Panc1 (cell line): ENCODE results near the gene POU1F1. TPM values are rescaled to one million over a fixed set of nuclear protein-coding genes. Genes with fewer than 3 reads are reported as not detected.
A peak's percentile ranks its signal among the peaks of the same experiment; 100 is the strongest.

Experiments used
- ATAC-seq: fragments of 200-7000 bp; cut with Tn5 transposase; 2 replicates; pipeline ENCODE4 v1.9.1; 2020; ENCODE audit warnings: mild to moderate bottlenecking, moderate library complexity
- BruUV-seq: library from RNA; stranded (reverse); fragments of 400-500 nt; replicated peaks from 2 replicates; lab custom pipeline; 2021; lab: Mats Ljungman, UMichigan
- CTCF ChIA-PET: fragments of 300-600 bp; sonication (Branson Sonifier 250); formaldehyde crosslinking; loops from one replicate; lab custom pipeline; 2022; ENCODE audit warnings: antibody characterized with exemption; lab: Charles Lee
- POLR2A ChIA-PET: fragments of 300-600 bp; sonication (Branson Sonifier 250); formaldehyde crosslinking; loops from one replicate; lab custom pipeline; 2022; ENCODE audit warnings: antibody characterized with exemption; lab: Charles Lee
- DNase-seq: peaks from one replicate; pipeline ENCODE4 v3.0.0-alpha.2; 2010; ENCODE audit warnings: low read depth, low spot score
- H3K27ac ChIP-seq: 2 replicates; pipeline ENCODE4 v1.5.1; 2011; ENCODE audit warnings: mild to moderate bottlenecking, low read length, inconsistent platforms
- H3K27me3 ChIP-seq: fragments of 200-500 bp; sonication (Bioruptor generic); 2 replicates; pipeline ENCODE4 v1.6.0; 2014; ENCODE audit warnings: low read length, inconsistent platforms; ENCODE audit not compliant: control insufficient read depth, insufficient read depth
- H3K36me3 ChIP-seq: fragments of 200-500 bp; sonication (Bioruptor generic); 2 replicates; pipeline ENCODE4 v1.5.1; 2014; ENCODE audit warnings: inconsistent platforms, mild to moderate bottlenecking, low read length, moderate library complexity; ENCODE audit not compliant: control insufficient read depth, insufficient read depth
- H3K4me1 ChIP-seq: 2 replicates; pipeline ENCODE4 v1.5.1; 2011; ENCODE audit warnings: inconsistent platforms, mild to moderate bottlenecking, low read length, moderate library complexity; ENCODE audit not compliant: control insufficient read depth, insufficient read depth
- H3K4me3 ChIP-seq, 2 experiments: 2 replicates each; pipeline ENCODE4 v1.5.1; 2011 to 2012; ENCODE audit warnings: low read depth in 2 of 2, low read length in 2 of 2, mild to moderate bottlenecking in 2 of 2, inconsistent platforms in 1 of 2, moderate library complexity in 1 of 2
- H3K9me3 ChIP-seq: fragments of 200-500 bp; sonication (Bioruptor generic); 2 replicates; pipeline ENCODE4 v1.5.1; 2014; ENCODE audit warnings: low read depth, mild to moderate bottlenecking, inconsistent platforms, low read length, moderate library complexity; ENCODE audit not compliant: control insufficient read depth, insufficient read depth
- CTCF ChIP-seq: fragments of 450-650 bp; IDR thresholded peaks from 2 replicates; pipeline ENCODE4 v1.5.1; 2017; ENCODE audit warnings: mild to moderate bottlenecking
- POLR2AphosphoS5 ChIP-seq: IDR thresholded peaks from 2 replicates; pipeline ENCODE4 v1.6.1; 2012; ENCODE audit warnings: mild to moderate bottlenecking, low read depth, low read length, moderate library complexity
- SIN3A ChIP-seq: IDR thresholded peaks from 2 replicates; pipeline ENCODE4 v1.6.1; 2012; ENCODE audit warnings: low read depth, mild to moderate bottlenecking, low read length, moderate library complexity, borderline replicate concordance; ENCODE audit not compliant: insufficient read depth
- TCF7L2 ChIP-seq: IDR thresholded peaks from 2 replicates; pipeline ENCODE4 v1.6.1; 2011; ENCODE audit warnings: mild to moderate bottlenecking, low read depth, low read length, inconsistent platforms
- in situ Hi-C: cut with HindIII; loops from 2 replicates; pipeline ENCODE4 v1.10.0; 2016; ENCODE audit warnings: low sequenced_read_pairs, low pct_unique_long_range_greater_than_20kb
- intact Hi-C: fragments of 100-400 bp; cut with micrococcal nuclease; formaldehyde crosslinking; loops from one replicate; pipeline ENCODE4 v1.10.0; 2022; ENCODE audit not compliant: unreplicated experiment
- total RNA-seq: library from RNA; stranded (reverse); gene quantifications from one replicate; pipeline ENCODE4 v1.2.1, GENCODE V29; 2021; ENCODE audit not compliant: unreplicated experiment
- TF ChIP-seq, protein P1 (sequence below), 2 experiments: IDR thresholded peaks; 2 replicates each; pipeline ENCODE4 v1.6.1; 2011 to 2012; ENCODE audit warnings: low read depth in 2 of 2, control low read depth in 1 of 2, low read length in 1 of 2, mild to moderate bottlenecking in 1 of 2, moderate library complexity in 1 of 2; ENCODE audit not compliant: insufficient read depth in 1 of 2

Gene POU1F1
- total RNA-seq, 1 experiment from 2014 or later = not detected

- no peaks in the 10 kb centered on the region for H3K36me3 ChIP-seq
- H3K4me3 ChIP-seq = no peak overlapping the region
- ATAC-seq (no peak), DNase-seq (no peak)
- TF ChIP-seq TCF7L2 = no peak
- TF ChIP-seq, protein P1, sequence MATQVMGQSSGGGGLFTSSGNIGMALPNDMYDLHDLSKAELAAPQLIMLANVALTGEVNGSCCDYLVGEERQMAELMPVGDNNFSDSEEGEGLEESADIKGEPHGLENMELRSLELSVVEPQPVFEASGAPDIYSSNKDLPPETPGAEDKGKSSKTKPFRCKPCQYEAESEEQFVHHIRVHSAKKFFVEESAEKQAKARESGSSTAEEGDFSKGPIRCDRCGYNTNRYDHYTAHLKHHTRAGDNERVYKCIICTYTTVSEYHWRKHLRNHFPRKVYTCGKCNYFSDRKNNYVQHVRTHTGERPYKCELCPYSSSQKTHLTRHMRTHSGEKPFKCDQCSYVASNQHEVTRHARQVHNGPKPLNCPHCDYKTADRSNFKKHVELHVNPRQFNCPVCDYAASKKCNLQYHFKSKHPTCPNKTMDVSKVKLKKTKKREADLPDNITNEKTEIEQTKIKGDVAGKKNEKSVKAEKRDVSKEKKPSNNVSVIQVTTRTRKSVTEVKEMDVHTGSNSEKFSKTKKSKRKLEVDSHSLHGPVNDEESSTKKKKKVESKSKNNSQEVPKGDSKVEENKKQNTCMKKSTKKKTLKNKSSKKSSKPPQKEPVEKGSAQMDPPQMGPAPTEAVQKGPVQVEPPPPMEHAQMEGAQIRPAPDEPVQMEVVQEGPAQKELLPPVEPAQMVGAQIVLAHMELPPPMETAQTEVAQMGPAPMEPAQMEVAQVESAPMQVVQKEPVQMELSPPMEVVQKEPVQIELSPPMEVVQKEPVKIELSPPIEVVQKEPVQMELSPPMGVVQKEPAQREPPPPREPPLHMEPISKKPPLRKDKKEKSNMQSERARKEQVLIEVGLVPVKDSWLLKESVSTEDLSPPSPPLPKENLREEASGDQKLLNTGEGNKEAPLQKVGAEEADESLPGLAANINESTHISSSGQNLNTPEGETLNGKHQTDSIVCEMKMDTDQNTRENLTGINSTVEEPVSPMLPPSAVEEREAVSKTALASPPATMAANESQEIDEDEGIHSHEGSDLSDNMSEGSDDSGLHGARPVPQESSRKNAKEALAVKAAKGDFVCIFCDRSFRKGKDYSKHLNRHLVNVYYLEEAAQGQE (IDR thresholded peaks at IDR 0.05; ENCODE audit: insufficient read depth in 1 of 2, low read depth in 2 of 2, low read length in 1 of 2) = no peak
- no peak for TF ChIP-seq SIN3A
- no peak for TF ChIP-seq POLR2AphosphoS5
- TF ChIP-seq CTCF = no peak
- BruUV-seq = no TSS peak
- in situ Hi-C loops (no loop called here), intact Hi-C loops (no loop called here)
- CTCF ChIA-PET = no interaction called here
- no peaks in the 10 kb centered on the region for H3K9me3 ChIP-seq
- H3K27me3 ChIP-seq = no peaks in the 10 kb centered on the region
- no peaks in the 10 kb centered on the region for H3K4me1 ChIP-seq
- H3K27ac ChIP-seq = peak overlapping the region; percentile 39; the same call in 1 of the 2 replicates
- POLR2A ChIA-PET = no interaction called here
These were observed 37.3 kb upstream of the POU1F1 start for GRCh38 chr3:87313641-87314040.

DNA sequence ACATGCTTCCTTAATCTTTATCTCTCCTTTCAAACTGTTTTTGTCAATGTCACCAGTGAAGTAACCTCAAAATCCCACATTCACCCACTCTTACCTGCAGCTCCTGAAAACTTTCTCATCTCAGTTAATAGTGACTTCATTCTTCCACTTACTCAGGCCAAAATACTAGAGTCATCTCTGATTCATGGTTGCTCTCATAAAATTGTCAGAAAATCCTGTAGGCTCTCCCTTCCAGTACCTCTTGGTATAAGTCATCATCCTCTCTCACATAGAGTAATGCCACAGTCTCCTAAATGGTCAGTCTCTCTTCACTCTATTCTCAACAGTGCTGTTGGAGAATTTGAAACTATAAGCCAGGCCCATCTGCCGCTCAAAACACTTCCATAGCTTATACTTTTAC lies 34.9 kb upstream of the POU1F1 start:
- H3K36me3 ChIP-seq = no peaks in the 10 kb centered on the region
- no peaks in the 10 kb centered on the region for H3K4me1 ChIP-seq
- H3K4me3 ChIP-seq = no peak overlapping the region
- ChIA-PET POLR2A (no interaction called here), CTCF (no interaction called here)
- TF ChIP-seq TCF7L2 (no peak), POLR2AphosphoS5 (no peak), SIN3A (no peak), CTCF (no peak)
- TF ChIP-seq, protein P1 (IDR thresholded peaks at IDR 0.05; ENCODE audit: insufficient read depth in 1 of 2, low read depth in 2 of 2, low read length in 1 of 2) = no peak
- H3K9me3 ChIP-seq = no peaks in the 10 kb centered on the region
- no TSS peak for BruUV-seq
- H3K27me3 ChIP-seq = no peaks in the 10 kb centered on the region
- DNase-seq (no peak), ATAC-seq (no peak)
- intact Hi-C loops (no loop called here), in situ Hi-C loops (no loop called here)
- peak overlapping the region; percentile 39; the same call in 1 of the 2 replicates for H3K27ac ChIP-seq
